ENCODE data around the gene AGPAT2. TPM values are rescaled to one million over a fixed set of nuclear protein-coding genes. Genes with fewer than 3 reads are reported as not detected.

Gene AGPAT2
- total RNA-seq, 1 donor = 30.0 TPM

DNA sequence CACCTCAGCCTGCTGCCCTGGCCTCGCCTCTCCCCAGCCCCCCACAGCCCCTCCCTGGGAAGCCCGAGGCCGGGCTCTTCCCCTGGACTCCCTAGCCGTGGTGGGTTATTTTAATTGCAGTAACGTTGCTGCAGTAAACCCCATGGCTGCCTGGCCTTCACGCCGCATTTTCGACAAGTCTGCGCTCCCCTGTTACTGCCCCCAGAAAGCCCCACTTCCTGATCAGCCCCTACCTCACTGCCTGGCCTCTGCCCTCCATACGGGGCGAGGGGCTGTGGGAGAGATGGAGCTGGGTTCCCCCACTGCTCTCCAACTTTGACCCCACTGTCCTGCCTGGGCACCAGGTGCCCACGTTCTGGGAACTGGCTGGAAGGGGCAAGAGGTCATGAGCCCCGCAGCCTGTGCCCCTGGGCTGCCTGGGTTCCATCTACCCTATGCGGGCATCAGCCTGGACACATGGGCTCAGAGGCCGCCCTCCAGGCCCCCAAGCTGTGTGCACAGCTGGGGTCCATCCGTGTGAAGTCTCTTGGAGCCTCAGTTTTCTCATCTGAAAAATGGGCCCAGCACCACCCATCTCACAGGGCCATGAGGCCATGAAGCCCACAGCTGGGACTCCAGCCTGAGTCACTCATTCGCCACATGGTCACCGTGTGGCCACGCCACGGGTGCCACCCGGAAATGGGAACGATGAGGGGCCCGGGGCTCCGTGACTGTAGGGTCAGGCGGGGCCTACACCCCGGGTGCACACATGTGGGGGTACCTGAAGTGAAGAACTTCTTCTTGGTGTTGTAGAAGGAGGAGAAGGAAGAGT lies 13.1 kb downstream of the AGPAT2 start:
- H2AFZ ChIP-seq (ENCODE audit: low read length) = no peak overlapping the region
- H3K27ac ChIP-seq (ENCODE audit: low read depth, low read length) = no peak overlapping the region
- H3K4me2 ChIP-seq (ENCODE audit: insufficient read depth, low read length) = no peak overlapping the region
- H3K4me3 ChIP-seq (ENCODE audit: insufficient read depth, low read length) = no peak overlapping the region
- TF ChIP-seq, protein P1, sequence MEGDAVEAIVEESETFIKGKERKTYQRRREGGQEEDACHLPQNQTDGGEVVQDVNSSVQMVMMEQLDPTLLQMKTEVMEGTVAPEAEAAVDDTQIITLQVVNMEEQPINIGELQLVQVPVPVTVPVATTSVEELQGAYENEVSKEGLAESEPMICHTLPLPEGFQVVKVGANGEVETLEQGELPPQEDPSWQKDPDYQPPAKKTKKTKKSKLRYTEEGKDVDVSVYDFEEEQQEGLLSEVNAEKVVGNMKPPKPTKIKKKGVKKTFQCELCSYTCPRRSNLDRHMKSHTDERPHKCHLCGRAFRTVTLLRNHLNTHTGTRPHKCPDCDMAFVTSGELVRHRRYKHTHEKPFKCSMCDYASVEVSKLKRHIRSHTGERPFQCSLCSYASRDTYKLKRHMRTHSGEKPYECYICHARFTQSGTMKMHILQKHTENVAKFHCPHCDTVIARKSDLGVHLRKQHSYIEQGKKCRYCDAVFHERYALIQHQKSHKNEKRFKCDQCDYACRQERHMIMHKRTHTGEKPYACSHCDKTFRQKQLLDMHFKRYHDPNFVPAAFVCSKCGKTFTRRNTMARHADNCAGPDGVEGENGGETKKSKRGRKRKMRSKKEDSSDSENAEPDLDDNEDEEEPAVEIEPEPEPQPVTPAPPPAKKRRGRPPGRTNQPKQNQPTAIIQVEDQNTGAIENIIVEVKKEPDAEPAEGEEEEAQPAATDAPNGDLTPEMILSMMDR (IDR thresholded peaks at IDR 0.05; ENCODE audit: extremely low read depth, low read depth, low read length) = no peak
- no peaks in the 10 kb centered on the region for H3K79me2 ChIP-seq (ENCODE audit: insufficient read depth, low read length)
- no peaks in the 10 kb centered on the region for H3K9me3 ChIP-seq (ENCODE audit: low read depth, low read length)
- no peaks in the 10 kb centered on the region for H3K4me1 ChIP-seq (ENCODE audit: insufficient read depth, low read length)
- no peaks in the 10 kb centered on the region for H3K27me3 ChIP-seq (ENCODE audit: insufficient read depth, low read length)
- H4K20me1 ChIP-seq (ENCODE audit: insufficient read depth, low read length) = peaks cover 6% of the 10 kb centered on the region
- H3K36me3 ChIP-seq (ENCODE audit: insufficient read depth, low read length) = no peaks in the 10 kb centered on the region
- DNase-seq (ENCODE audit: insufficient read length, low spot score, missing footprints) = no peak

DNA sequence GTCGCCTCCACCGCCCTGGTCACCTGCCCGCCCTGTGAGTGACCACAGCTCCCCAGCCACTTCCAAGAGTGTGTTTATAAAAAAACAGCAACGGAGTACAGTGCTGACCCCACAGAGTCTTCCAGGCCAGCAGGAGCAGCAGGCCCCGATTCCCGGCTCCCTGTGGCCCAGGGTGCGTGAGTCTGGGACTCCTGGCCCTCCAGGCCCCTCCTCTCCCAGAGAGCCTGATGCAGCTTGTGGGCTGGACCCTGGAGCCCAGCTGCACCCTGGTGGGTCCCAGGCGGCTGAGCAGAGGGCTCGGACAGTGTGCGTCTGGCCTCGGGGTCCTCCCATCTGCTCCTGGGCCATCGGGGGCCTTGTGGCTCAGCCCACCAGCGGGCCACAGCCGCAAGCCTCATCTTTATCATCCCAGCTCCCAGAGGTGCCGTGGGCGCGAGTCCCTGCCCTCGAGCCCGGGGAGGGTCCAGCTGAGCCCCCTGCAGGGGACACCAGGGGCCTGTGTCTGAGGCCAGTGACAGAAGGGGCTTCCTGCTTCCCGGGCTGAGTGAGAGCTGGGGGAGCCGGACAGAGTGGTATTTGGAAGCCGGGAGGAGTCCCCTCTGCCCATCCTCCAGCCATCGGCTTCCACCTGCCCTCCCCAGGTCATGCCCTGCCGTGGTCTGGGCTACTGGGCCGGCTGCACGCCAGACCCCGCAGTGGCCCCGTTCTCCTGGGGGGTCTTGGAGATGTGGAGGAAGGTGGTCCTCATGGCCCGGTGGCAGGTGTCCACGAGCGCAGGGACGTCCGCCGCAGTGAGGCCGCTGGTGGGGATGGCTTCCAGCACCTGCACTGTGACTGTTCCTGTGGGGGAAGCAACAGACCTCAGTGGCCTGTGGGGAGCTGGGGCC lies 13.9 kb downstream of the AGPAT2 start:
- Histone ChIP-seq H3K4me1 (ENCODE audit: insufficient read depth, low read length) (no peaks in the 10 kb centered on the region), H3K79me2 (ENCODE audit: insufficient read depth, low read length) (no peaks in the 10 kb centered on the region), H3K27ac (ENCODE audit: low read depth, low read length) (no peak overlapping the region), H3K9me3 (ENCODE audit: low read depth, low read length) (no peaks in the 10 kb centered on the region), H3K36me3 (ENCODE audit: insufficient read depth, low read length) (no peaks in the 10 kb centered on the region), H2AFZ (ENCODE audit: low read length) (no peak overlapping the region), H3K27me3 (ENCODE audit: insufficient read depth, low read length) (no peaks in the 10 kb centered on the region), H3K4me3 (ENCODE audit: insufficient read depth, low read length) (no peak overlapping the region), H4K20me1 (ENCODE audit: insufficient read depth, low read length) (peaks cover 6% of the 10 kb centered on the region), H3K4me2 (ENCODE audit: insufficient read depth, low read length) (no peak overlapping the region)
- TF ChIP-seq, protein P1 (IDR thresholded peaks at IDR 0.05; ENCODE audit: extremely low read depth, low read depth, low read length) = no peak
- no peak for DNase-seq (ENCODE audit: insufficient read length, low spot score, missing footprints)

DNA sequence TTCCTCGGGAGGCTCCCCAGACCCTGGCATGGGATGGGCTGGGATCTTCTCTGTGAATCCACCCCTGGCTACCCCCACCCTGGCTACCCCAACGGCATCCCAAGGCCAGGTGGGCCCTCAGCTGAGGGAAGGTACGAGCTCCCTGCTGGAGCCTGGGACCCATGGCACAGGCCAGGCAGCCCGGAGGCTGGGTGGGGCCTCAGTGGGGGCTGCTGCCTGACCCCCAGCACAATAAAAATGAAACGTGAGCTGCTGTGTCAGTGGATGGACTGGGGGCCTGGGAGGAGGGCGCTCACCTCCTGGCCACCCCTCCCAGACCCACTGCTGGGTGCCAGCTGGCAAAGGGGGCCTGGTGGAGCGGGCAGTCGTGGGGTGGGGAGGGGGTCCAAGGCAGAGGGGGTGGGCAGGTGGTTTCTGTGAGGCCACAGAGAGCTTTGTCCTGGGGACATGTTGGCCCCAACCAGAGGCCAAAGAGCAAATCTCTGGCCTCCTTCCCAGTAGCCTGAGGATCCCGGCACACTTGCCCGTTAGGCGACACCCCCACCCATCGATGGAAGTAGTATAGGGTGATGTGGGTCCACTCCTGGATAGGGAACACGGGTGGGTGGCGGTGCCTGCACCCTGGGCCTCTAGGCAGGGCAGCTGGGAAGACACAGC lies 14.7 kb downstream of the AGPAT2 start:
- H3K9me3 ChIP-seq (ENCODE audit: low read depth, low read length) = no peaks in the 10 kb centered on the region
- no peak overlapping the region for H3K4me3 ChIP-seq (ENCODE audit: insufficient read depth, low read length)
- H3K79me2 ChIP-seq (ENCODE audit: insufficient read depth, low read length) = no peaks in the 10 kb centered on the region
- peaks cover 6% of the 10 kb centered on the region for H4K20me1 ChIP-seq (ENCODE audit: insufficient read depth, low read length)
- DNase-seq (ENCODE audit: insufficient read length, low spot score, missing footprints) = no peak
- no peaks in the 10 kb centered on the region for H3K36me3 ChIP-seq (ENCODE audit: insufficient read depth, low read length)
- H3K27me3 ChIP-seq (ENCODE audit: insufficient read depth, low read length) = no peaks in the 10 kb centered on the region
- H3K4me2 ChIP-seq (ENCODE audit: insufficient read depth, low read length) = no peak overlapping the region
- H2AFZ ChIP-seq (ENCODE audit: low read length) = no peak overlapping the region
- no peak overlapping the region for H3K27ac ChIP-seq (ENCODE audit: low read depth, low read length)
- H3K4me1 ChIP-seq (ENCODE audit: insufficient read depth, low read length) = no peaks in the 10 kb centered on the region
- TF ChIP-seq, protein P1 (IDR thresholded peaks at IDR 0.05; ENCODE audit: extremely low read depth, low read depth, low read length) = no peak
